ENCODE data around the gene MLN.

MLN gene

GRCh38 chr6:33751771-33752645 lies 51.8 kb downstream of the MLN start:
- DNase-seq: no peak

- DNase-seq: no peak
Measured at GRCh38 chr6:33750244-33750991, 53.4 kb downstream of the MLN start.

- DNase-seq: no peak
Measured at GRCh38 chr6:33749401-33749800, 54.4 kb downstream of the MLN start.

GRCh38 chr6:33748841-33749240 lies 55.0 kb downstream of the MLN start:
- no peak for DNase-seq

GRCh38 chr6:33747823-33748222 lies 56.0 kb downstream of the MLN start:
- DNase-seq: no peak

- no peak for DNase-seq
Measured at GRCh38 chr6:33746651-33747100, 57.1 kb downstream of the MLN start, which contains the start of gene IP6K3. Gene IP6K3 (minus strand): TSS chr6:33746905. CDS start chr6:33735476, 11,429 bp downstream.

GRCh38 chr6:33746036-33746600 lies 57.7 kb downstream of the MLN start:
- no peak for DNase-seq

- no peak for DNase-seq
Measured at GRCh38 chr6:33745548-33745947, 58.3 kb downstream of the MLN start.

- DNase-seq: no peak
Measured at GRCh38 chr6:33744895-33745546, 58.8 kb downstream of the MLN start.

Data from stimulated activated naive CD4-positive, alpha-beta T cell (primary cell).